Spleen (tissue), 11 donors: ENCODE results near the gene AFP. TPM values are rescaled to one million over a fixed set of nuclear protein-coding genes. Genes with fewer than 3 reads are reported as not detected.

ENCODE experiments used
- DNase-seq: peaks from one replicate; pipeline ENCODE4 v3.0.0-alpha.2; 2020
- H3K27ac ChIP-seq, 8 donors: fragments of 200-600 bp; sonication (generic) in 7 of 8; 1 replicate in 4 of 8; 2 replicates in 4 of 8; pipeline versions ENCODE4 v1.5.0 to v1.8.0; 2016 to 2021; ENCODE audit warnings: inconsistent platforms in 4 of 8, mild to moderate bottlenecking in 4 of 8, moderate library complexity in 1 of 8
- H3K27me3 ChIP-seq, 7 donors: fragments of 200-600 bp; sonication (generic) in 6 of 7; replicated peaks in 1 of 7; 1 replicate in 4 of 7; 2 replicates in 3 of 7; pipeline versions ENCODE4 v1.5.0 to v1.8.0; 2016 to 2021; ENCODE audit warnings: inconsistent platforms in 3 of 7, mild to moderate bottlenecking in 1 of 7
- H3K36me3 ChIP-seq, 6 donors: fragments of 200-600 bp; sonication (generic) in 5 of 6; 1 replicate in 4 of 6; 2 replicates in 2 of 6; pipeline versions ENCODE4 v1.5.0 to v1.8.0; 2016 to 2021; ENCODE audit warnings: inconsistent platforms in 2 of 6
- H3K4me1 ChIP-seq, 6 donors: fragments of 200-600 bp; sonication (generic) in 5 of 6; 1 replicate in 3 of 6; 2 replicates in 3 of 6; pipeline versions ENCODE4 v1.5.0 to v1.8.0; 2016 to 2021; ENCODE audit warnings: inconsistent platforms in 3 of 6
- H3K4me3 ChIP-seq, 8 donors: fragments of 200-600 bp; sonication (generic) in 7 of 8; 1 replicate in 4 of 8; 2 replicates in 4 of 8; pipeline versions ENCODE4 v1.5.0 to v1.8.0; 2016 to 2021; ENCODE audit warnings: inconsistent platforms in 4 of 8, mild to moderate bottlenecking in 4 of 8, moderate library complexity in 2 of 8
- H3K9me3 ChIP-seq, 8 donors: fragments of 200-600 bp; sonication (generic) in 7 of 8; 1 replicate in 4 of 8; 2 replicates in 4 of 8; pipeline versions ENCODE4 v1.5.0 to v1.8.0; 2016 to 2021; ENCODE audit warnings: inconsistent platforms in 4 of 8
- POLR2A ChIP-seq, 3 donors: fragments of 450-650 bp; IDR thresholded peaks; one replicate each; pipeline ENCODE4 v1.5.1; 2017; ENCODE audit warnings: antibody characterized with exemption in 3 of 3, mild to moderate bottlenecking in 1 of 3
- POLR2AphosphoS5 ChIP-seq, 3 donors: sonication (generic); formaldehyde crosslinking; IDR thresholded peaks; one replicate each; pipeline ENCODE4 v1.5.1; 2017; ENCODE audit warnings: antibody characterized with exemption in 3 of 3
- WGBS, 5 donors: extraction: QIAGEN DNeasy Blood & Tissue Kit in 3 of 5; methylation state at CpG; one replicate each; pipeline versions ENCODE4 v1.1.5 to v1.1.7; 2013 to 2018; 5-methylcytosine and 5-hydroxymethylcytosine counted together
- intact Hi-C: fragments of 100-400 bp; cut with DNase I; formaldehyde crosslinking; loops from one replicate; pipeline ENCODE4 v1.15.0; 2023; ENCODE audit warnings: low total_unique reads
- polyA plus RNA-seq, 3 donors: library from polyadenylated mRNA; stranded (reverse); fragments of 200-250 nt; gene quantifications; one replicate each; pipeline ENCODE4 v1.2.1, GENCODE V29; 2013
- total RNA-seq, 7 donors: library from RNA; depleted of rRNA in 3 of 7; stranded (reverse); fragments of >200 nt in 3 of 7; fragmentation: NEBNext Ultra II Directional in 4 of 7; extraction: Animal tissue kit (Norgen Biotek cat#: 25700) in 4 of 7; gene quantifications; one replicate each; pipeline versions ENCODE4 v1.1.0 to v1.2.1, GENCODE V29; 2016 to 2021
- TF ChIP-seq, protein P1 (sequence below), 11 experiments: fragments of 200-600 bp in 7 of 11; fragments of 450-650 bp in 4 of 11; sonication (generic) in 4 of 11; IDR thresholded peaks in 8 of 11; conservative IDR thresholded peaks in 3 of 11; 1 replicate in 7 of 11; 2 replicates in 4 of 11; pipeline versions ENCODE4 v1.4.0 to v1.8.0; 2016 to 2021; ENCODE audit warnings: antibody characterized with exemption in 11 of 11, inconsistent platforms in 4 of 11, mild to moderate bottlenecking in 1 of 11
- donor health status: healthy with polysubstance abuse.
- donor health status: DM: no; HTN: no; CAD: no; lungs with moderate emphysema.
- donor health status: DM: no; HTN: no; CAD: no.
- donor health status: Bipolar disorder and iron deficiency.
- donor health status: healthy.
- donor health status: DM: no; HTN: no; CAD: no.
- donor health status: DM: yes; HTN: yes; CAD: no.

Gene AFP
- total and polyA plus RNA-seq, 10 donors: not detected

DNA sequence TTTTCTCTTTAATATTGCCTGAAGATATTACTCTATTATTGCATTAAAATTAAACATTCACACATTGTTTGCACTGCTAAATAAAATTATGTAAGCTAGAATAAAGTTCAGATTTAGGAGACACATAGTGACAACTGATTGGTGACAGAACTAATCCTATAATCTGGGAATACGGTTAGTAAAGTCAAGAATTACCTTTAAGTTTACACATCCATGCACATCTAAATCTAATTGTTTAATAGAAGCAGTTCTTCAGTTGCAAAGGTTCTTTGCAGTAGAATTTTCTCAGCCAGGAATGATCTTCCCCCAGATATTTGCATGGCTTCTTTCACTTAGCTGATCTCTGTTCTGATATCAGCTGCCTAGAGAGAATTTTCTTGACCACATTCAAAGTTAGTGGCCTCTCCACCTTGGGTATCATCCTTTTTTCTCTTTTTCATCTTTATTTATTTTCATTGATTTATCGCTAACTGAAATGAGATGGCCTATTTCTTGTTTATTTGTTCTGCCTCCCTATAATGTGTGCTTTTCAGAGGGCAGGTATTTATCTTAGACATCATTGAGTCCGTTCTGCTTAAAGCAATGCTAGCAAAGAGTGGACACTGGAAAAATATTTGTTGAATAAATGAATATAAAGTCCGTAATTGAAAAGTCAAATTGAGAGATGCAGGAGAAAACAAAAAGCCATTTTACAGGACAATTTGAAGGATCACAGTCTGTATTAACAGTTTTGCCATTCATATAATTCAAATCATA, 12.6 kb downstream of the AFP start:
- Histone ChIP-seq H3K27ac (no peak overlapping the region), H3K9me3 (no peaks in the 10 kb centered on the region), H3K36me3 (no peaks in the 10 kb centered on the region), H3K4me1 (no peaks in the 10 kb centered on the region), H3K4me3 (no peak overlapping the region), H3K27me3 (peaks cover 0 to 8% (median 0%) of the 10 kb centered on the region in 7 donors)
- no peak for DNase-seq
- 85 to 94% (median 89%) methylated on average over 4 of the region's 4 CpGs for WGBS, 5 donors
- TF ChIP-seq POLR2A (IDR thresholded peaks at IDR 0.05) (no peak), POLR2AphosphoS5 (IDR thresholded peaks at IDR 0.05) (no peak)
- TF ChIP-seq, protein P1, sequence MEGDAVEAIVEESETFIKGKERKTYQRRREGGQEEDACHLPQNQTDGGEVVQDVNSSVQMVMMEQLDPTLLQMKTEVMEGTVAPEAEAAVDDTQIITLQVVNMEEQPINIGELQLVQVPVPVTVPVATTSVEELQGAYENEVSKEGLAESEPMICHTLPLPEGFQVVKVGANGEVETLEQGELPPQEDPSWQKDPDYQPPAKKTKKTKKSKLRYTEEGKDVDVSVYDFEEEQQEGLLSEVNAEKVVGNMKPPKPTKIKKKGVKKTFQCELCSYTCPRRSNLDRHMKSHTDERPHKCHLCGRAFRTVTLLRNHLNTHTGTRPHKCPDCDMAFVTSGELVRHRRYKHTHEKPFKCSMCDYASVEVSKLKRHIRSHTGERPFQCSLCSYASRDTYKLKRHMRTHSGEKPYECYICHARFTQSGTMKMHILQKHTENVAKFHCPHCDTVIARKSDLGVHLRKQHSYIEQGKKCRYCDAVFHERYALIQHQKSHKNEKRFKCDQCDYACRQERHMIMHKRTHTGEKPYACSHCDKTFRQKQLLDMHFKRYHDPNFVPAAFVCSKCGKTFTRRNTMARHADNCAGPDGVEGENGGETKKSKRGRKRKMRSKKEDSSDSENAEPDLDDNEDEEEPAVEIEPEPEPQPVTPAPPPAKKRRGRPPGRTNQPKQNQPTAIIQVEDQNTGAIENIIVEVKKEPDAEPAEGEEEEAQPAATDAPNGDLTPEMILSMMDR (IDR thresholded peaks at IDR 0.05 in 8 of 11, conservative IDR thresholded peaks at IDR 0.05 in 3 of 11): no peak
- intact Hi-C loops: no loop called here

DNA sequence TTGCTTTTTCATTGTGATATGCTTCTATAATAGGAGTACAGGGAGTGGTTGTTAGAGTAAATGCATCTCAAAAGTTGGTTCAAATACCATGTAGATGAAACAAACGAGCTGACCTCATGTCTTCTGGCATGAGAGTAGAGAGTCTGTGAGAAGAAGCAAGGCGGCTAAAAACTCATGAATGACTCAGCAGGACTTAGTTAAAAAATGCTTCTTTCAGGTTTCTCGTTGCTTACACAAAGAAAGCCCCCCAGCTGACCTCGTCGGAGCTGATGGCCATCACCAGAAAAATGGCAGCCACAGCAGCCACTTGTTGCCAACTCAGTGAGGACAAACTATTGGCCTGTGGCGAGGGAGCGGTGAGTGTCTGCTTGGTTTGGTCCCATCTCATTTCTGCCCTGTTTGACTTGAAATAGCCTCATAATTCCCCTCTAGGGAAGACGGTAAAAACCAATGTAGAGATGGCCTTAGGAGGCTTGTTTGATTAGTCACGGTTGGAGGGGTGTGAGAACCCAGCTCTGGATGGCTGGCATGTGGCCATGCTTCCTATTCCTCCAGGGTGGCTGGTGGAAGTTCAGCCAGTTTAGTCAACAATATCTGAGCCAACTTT, 14.5 kb downstream of the AFP start:
- no peak overlapping the region for H3K4me3 ChIP-seq
- no peaks in the 10 kb centered on the region for H3K36me3 ChIP-seq
- H3K27ac ChIP-seq: no peak overlapping the region
- TF ChIP-seq POLR2A (IDR thresholded peaks at IDR 0.05) (no peak), POLR2AphosphoS5 (IDR thresholded peaks at IDR 0.05) (no peak)
- TF ChIP-seq, protein P1 (IDR thresholded peaks at IDR 0.05 in 8 of 11, conservative IDR thresholded peaks at IDR 0.05 in 3 of 11): no peak
- DNase-seq: no peak
- H3K9me3 ChIP-seq: no peaks in the 10 kb centered on the region
- intact Hi-C loops: no loop called here
- whole genome bisulfite sequencing, 5 donors: 75 to 88% (median 80%) methylated on average over 9 of the region's 9 CpGs
- H3K4me1 ChIP-seq: no peaks in the 10 kb centered on the region
- peaks cover 0 to 8% (median 0%) of the 10 kb centered on the region in 7 donors for H3K27me3 ChIP-seq

DNA sequence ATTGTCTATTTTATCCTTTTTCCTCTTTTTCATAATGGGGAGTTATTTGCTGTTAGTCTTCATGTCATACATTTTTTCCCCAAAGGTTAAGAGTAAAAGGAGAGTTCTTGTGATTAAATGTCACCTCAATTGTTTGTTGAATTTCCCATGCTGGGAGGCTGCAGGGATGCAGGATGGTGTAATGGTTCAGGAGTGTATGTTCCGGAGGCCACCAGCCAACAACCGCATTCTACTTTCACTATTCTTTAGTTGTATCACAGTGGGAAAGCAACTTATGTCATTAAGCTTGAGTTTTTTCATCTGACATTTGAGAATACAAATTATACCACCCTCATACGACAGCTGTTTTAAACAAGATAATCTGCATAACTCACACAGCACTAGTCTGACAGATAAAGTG, 15.4 kb downstream of the AFP start:
- DNase-seq: no peak
- WGBS, 5 donors: 73 to 90% (median 78%) methylated on average over 3 of the region's 3 CpGs
- no peak for TF ChIP-seq POLR2AphosphoS5 (IDR thresholded peaks at IDR 0.05)
- no peak for TF ChIP-seq POLR2A (IDR thresholded peaks at IDR 0.05)
- TF ChIP-seq, protein P1 (IDR thresholded peaks at IDR 0.05 in 8 of 11, conservative IDR thresholded peaks at IDR 0.05 in 3 of 11): no peak

DNA sequence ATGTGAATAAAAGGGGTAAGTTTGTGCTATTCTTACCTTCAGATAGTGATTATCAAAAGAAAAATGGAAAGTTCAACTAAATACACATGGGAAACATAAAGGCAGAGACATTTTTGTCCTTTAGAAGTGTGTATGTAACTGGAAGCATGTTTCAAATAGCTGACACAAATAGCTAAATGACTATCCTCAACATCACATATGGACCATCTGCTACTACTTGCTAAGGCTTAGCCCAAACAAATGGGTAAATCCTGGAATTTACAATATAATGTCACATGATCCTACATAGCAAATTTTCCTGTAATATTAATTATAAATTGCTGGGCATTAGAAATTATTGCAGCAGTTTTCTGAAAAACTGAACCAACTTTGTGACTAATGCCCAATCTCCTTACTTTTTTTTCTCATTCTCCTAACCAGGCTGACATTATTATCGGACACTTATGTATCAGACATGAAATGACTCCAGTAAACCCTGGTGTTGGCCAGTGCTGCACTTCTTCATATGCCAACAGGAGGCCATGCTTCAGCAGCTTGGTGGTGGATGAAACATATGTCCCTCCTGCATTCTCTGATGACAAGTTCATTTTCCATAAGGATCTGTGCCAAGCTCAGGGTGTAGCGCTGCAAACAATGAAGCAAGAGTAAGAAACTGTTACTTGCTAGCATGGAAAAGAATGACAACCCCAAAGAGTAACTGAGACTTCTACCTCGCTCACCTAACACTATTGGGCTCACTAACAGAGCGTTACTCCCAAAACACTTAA, 16.1 kb downstream of the AFP start:
- Histone ChIP-seq H3K27ac (no peak overlapping the region), H3K27me3 (no peaks in the 10 kb centered on the region), H3K36me3 (no peaks in the 10 kb centered on the region), H3K4me3 (no peak overlapping the region), H3K9me3 (no peaks in the 10 kb centered on the region), H3K4me1 (no peaks in the 10 kb centered on the region)
- no peak for DNase-seq
- intact Hi-C loops: no loop called here
- 86 to 95% (median 89%) methylated on average over 4 of the region's 4 CpGs for WGBS, 5 donors
- TF ChIP-seq POLR2A (IDR thresholded peaks at IDR 0.05): no peak

More for the DNA sequence above, 15.4 kb downstream of the AFP start:
- H3K4me1 ChIP-seq: no peaks in the 10 kb centered on the region
- H3K36me3 ChIP-seq: no peaks in the 10 kb centered on the region
- H3K4me3 ChIP-seq: no peak overlapping the region
- no peak overlapping the region for H3K27ac ChIP-seq
- H3K27me3 ChIP-seq: no peaks in the 10 kb centered on the region
- no peaks in the 10 kb centered on the region for H3K9me3 ChIP-seq
- intact Hi-C loops: no loop called here
